Muscle of back (tissue), 11 donors: ENCODE measurements around the gene APOBEC3G. TPM values are rescaled to one million over a fixed set of nuclear protein-coding genes. Genes with fewer than 3 reads are reported as not detected.

Source experiments
- DNase-seq, 3 donors: peaks; one replicate each; pipeline versions ENCODE4 v3.0.0 to v3.0.0-alpha.2; 2013
- polyA plus RNA-seq, 10 donors: library from polyadenylated mRNA; unstranded; fragments of 120-200 nt; gene quantifications; one replicate each; pipeline ENCODE4 v1.2.1, GENCODE V29; 2013; ENCODE audit not compliant: insufficient read length in 10 of 10

The APOBEC3G gene
- polyA plus RNA-seq, 10 donors = 2.3 to 6.5 (median 3.9) TPM

DNA sequence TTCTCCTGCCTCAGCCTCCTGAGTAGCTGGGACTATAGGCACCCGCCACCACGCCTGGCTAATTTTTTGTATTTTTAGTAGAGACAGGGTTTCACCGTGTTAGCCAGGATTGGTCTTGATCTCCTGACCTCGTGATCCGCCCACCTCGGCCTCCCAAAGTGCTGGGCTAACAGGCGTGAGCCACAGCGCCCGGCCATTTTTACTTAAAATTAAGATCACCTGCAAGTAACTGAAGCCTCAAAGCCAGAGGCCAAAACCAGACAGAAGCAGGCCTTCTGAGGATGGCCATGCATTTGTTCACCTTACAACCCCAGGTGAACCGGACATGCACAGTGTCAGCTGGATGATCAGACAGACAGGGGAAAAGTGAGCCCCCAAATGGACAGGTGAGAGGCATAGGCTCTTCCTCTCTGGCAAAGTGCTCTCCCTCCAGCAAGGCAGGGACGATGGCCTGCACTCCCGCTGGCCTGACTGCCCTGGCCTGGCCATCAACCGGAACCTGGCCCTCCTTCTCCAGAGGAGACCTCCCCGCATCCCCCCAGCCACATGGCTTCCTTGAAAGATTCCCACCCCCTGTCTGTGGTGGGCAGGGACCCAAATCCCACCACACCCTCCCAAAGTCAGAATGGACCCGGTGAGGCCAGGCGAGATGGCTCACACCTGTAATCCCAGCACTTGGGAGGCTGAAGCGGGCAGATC lies 45.8 kb downstream of the APOBEC3G start:
- no peak for DNase-seq

DNA sequence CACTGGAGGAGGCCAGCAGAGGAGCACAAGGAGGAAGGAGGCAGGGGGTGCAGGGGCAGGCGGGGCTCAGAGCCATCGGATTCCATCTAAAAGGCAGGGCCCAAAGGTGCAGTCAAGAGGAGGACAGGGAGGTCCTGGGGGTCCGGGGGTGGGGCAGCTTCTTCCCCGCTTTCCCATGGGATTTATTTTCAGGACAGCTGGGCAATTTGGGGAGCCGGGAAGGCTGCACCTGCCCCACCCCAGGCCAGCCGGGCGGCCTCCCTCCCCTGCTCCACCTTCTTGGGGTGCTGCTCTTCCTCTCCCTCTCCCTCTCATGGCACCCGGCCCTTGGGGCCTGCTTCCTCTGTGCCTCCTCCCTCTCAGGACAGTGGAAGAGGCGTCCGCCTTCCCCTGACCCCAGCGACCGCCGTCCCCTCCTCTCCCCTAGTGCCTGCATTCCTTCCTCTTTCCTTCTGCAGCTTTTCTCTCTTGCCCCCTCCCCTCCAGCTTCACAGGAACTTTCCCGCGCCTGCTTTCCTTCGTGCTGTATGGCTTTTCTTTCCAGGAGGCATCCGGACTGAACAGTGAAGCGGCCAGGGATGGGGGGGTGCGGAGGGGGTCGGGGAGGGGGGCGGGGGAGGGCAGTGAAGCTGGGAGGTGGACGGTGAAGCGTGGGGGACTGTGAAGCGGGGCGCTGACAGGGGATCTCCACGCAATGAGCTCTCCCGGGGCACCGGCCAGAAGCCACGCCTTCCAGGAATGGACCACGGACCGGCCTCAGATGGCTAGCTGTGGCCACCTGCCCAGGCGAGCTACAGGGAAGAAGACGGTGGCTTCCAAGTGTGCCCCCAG lies 46.9 kb downstream of the APOBEC3G start:
- no peak for DNase-seq

DNA sequence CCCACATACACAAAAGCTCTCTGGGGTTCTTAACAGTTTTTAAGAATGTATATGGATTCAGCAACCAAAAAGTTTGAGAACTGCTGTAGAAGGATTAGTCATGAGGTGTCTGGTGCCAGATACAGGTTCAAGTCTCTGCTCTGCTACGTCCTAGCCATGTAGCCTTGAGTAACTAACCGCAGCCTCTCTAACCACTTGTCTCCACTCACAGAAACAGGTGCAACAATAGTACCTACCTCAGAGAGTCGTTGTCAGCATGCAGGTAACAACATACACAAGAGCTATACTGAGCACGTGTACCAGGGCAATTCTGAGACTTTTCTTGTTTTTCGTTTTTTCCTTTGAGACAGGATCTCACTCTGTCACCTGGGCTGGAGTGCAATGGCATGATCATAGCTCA lies 48.5 kb downstream of the APOBEC3G start:
- no peak for DNase-seq

DNA sequence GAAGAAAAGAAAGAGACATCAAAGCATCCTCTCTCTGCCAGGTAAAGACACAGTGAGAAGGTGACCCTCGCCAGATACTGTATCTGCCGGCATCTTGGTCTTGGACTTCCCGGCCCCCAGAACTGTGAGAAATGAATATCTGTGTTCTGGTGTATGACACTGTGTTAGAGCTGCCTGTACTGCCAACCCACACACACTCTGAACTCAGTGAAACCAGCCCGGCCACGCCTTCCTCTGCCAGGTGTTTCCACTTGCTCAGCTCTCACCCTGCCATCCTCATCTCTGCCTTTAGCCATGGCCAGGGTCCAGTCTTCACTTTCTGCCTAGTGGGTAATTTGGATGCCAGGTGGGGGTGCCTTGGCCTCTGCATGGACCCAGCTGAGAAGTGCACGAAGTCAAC lies 51.4 kb downstream of the APOBEC3G start:
- no peak for DNase-seq

DNA sequence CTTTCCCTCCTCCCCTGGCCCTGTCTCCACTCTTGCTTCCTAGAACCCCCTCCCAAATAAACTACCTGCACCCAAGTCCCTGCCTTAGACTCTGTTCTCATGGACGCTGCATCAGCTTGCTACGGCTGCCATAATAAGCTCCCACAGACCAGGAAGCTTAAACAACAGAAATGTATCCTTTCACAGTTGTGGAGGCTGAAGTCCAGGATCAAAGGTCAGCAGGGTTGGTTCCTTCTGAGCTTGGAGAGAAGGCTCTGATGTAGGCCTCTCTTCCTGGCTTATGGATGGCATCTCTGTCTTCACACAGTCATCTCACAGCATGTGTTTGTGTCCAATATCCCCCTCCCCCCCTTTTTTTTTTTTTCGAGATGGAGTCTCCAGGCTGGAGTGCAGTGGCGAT lies 52.0 kb downstream of the APOBEC3G start:
- DNase-seq = no peak

DNA sequence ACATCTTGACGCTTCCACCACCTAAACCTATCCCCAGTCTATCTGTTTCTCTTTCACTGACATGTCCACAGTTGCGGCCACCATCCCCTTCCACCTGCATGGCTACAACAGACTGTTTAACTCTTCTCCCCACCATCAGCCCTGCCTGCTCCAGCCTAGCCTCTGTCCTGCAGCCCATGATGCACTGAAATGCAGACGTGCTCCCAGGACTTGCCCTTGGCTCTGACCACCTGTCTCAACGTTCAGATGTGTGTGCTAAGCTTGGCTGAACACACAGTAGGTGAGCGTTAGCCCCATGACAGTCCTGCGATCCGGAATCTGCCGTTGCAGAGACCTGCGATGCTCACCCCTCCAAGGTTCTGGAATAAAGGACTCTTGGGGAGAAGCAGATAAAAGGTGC lies 52.7 kb downstream of the APOBEC3G start:
- no peak for DNase-seq

DNA sequence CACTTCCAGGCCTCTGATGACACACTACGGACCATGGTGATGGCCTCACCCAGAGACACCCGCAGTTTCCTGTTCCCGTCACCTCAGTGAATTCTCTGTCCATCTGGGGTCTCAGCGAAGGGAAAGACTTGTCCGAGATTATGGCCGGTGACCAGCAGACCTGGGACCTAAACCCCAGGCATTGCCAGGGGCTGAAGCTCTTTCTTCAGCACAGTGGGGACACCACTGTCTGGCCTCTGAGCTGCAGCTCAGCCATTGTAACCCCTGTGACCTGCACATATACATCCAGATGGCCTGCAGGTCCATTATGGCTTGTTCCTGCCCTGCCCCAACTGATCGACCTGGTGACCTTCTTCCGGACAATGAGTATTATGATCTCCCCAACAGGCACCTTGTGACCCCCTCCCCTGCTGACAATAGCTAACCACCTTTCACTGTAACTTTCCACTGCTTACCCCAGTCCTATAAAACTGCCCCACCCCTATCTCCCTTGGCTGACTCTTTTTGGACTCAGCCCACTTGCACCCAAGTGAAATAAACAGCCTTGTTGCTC lies 53.2 kb downstream of the APOBEC3G start:
- no peak for DNase-seq

DNA sequence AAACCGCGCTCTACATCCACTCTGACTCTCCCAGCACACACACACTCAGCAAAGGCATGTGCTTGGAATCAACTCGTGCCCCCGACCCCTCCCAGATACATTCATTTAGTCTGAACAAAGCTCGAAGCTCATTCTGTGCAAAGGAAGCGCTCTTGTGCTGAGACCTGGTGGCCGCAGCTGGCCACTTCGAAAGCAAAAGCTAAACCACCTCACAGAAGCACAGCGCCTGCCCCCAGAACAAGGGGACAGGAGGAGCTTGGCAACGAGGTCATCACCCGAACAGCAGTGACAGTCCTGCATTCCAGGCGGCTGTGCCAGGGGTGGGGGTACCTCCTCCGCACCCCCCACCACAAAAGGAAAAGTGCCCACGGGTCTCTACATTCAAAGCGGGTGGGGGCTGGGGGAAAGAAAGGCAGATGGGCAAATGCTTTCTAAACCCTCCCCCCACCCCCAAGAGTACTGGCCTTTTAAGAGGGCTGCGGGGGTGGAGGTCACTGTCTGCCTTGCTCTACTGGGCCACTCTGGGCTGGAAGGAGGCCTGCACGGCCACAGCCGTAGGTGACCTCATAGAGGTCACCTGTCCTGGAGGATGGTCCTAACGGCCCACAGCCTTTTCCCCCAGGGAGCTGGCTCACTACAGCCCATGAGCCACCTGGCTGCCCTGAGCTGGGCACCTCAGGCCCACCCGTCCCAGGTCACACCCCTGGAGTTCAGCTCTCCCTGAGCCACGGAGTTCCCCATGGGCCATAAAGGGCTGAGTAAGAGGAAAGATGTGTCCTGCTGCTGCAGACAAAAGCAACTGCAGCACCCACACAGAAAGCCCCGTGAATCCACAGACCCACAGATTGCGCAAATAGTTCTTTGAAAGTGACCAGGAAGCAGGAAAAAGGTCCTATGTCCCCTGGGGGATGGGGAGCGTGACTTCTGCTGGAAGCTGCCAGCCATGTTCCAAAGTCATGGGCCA lies 54.1 kb downstream of the APOBEC3G start:
- DNase-seq = no peak

DNA sequence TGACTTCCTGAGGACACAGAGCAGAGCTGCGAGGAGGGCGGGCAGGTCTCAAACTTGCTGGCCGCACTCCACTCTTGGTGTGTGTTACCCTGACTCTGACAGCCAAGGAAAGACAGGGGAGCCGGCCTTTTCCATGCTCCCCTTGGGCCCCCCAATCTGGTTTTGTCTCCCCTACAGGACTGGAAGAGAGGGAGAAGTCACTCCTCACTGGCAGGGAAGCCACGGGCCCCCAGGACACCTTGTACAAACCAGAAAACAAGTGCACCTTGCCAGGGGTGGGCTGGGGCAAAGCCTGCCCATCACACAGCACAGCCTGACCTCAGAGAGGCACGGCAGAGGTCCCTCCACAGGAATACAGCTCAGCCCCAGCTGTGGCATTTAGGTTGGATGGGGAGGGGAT lies 55.2 kb downstream of the APOBEC3G start:
- no peak for DNase-seq

DNA sequence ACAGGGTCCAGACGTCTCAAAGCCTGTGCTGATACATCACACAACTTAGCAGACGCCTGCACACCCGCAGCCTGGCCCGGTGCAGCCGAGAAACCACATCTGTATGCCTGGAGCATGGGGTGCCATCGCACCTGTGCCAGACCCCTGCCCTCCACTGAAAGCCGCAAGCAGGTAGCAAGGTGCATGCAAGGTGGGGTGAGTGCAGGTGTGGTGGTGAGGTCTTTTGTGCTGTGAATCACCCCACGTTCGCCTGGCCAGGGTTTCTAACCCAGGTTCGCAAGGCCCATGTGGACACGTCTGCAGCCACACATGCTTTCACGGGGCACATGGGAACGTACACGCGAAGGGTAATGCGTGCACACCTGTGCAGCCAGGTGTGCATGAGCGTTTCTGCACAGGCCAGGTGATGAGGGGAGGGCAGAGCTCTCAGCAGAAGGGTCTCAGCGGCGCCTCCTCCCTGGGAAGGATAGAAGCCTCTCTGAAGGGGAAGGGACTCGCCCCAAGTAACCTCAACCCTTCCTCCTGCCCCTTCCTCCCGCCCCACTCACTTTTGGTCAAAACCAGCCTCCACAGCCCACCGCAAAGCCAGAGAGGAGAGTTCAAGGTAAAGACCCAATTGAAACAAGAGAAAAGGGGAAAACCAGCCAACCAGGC lies 55.9 kb downstream of the APOBEC3G start:
- no peak for DNase-seq

DNA sequence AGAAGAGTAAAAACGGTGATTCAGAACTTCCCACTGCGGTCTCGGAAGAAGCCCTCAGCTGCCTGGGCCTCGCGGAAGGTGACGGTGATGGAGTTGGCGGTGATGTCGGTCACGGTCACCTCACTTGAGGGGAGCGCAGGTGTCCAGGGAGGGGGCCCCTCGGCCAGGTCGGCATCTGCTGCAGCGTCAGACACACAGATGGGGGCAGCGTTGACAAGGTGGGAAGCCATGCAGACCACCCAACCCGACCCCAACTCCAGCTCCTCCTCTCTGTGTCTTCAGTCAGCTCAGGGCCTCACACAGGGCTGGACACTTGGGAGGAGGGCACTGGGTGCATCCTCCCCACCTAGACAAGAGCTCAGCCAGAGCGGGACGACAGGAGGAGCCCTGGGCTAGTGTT lies 56.8 kb downstream of the APOBEC3G start:
- no peak for DNase-seq

DNA sequence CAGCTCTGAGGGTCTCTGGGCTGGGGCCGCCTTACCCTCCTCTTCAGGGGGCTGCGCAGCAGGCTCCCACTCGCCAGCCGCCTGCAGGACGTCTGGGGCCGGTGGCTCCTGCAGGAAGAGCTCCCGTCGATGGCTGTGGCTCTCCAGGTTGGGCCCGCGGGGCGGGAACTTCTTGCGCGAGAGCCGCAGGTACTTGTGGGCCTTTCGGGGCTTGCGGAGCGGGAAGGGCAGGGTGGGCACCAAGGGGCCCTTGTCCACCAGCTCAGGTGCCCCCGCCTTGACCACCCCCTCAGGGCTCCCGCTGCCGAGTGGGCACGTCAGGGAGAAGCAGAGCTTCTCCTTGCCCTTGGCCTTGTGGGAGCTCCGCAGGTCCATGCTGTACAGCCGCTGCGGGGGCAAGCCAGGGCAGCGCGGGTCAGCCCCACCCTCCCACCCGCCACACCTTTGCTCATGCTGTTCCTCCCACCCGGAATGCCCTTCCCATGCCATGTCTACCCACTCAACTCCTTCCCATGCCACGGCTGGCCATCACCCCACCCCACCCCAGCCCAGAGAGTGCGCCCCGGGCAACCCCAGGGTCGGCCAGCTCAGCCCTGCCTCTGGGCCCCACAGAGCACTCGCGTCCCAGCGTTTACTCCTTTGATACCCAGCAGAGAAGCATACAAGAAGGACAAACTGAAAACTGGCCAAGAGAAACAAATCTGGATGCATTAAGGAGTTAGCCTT lies 57.5 kb downstream of the APOBEC3G start:
- no peak for DNase-seq

DNA sequence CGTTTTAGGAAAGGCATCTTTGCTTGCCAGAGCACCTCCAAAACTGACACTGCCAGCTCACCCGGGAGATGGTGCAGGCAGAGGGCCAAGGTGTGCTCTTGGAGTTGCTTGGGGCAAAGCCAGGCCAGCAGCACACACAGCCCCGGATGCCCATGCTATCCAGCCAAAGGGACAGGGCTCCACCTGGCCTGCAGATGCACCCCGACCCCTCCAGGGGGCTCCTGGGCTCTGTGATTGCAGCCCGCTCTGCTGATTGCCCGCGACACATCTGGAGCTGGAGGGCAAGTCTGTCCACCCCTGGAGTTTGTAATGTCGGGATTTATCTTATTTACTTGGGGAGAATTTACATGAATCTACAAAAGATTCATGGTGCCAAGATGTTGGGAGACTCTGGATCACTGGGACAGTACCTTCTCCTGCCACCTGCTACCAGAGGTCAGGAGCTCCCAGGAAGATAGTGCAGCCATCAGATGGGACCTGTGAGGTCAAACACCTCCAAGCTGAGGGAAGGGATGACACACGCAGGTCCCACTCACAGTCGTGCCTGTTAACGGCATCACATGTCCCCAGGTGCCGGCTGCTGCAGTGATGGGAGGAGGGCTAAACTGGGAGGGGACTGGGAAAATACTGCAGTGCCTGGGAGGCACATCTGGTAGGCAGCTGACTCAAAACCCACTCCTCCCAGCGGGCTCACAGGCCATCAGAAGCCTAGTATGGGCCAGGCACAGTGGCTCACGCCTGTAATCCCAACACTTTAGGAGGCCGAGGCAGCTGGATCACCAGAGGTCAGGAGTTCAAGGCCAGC lies 58.2 kb downstream of the APOBEC3G start:
- DNase-seq = peak in 1 of 3 donors; percentile 51

DNA sequence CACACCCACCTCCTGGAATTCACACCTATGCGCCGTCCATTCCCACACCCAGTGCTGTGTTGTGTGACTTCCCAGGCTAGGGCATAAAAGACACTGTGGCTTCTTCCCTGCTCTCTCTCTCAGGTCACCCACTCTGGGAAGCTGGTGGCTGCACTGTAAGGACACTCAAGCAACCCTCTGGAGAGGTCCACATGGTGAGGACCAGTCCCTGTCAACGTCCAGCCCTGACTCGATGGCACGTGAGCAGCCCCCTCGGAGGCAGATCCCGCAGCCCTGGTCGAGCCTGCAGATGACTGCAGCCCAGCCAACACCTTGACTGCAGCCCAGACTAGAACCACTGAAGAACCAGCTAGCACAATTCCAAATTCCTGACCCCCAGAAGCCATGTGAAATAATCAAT lies 59.2 kb downstream of the APOBEC3G start:
- DNase-seq = no peak

Other genes starting within 250 kb of the APOBEC3G start
- 1 to 10 TPM; 4.0 to 6.4 (median 4.9) TPM for gene NPTXR, start 233.2 kb upstream of the APOBEC3G start, polyA plus RNA-seq
- 10 to 100 TPM; 21.8 to 49.6 (median 30.8) TPM for gene CBX6, start 205.1 kb upstream of the APOBEC3G start, polyA plus RNA-seq
- 1 to 10 TPM in 2 of 10 donors, under 1 TPM in 3, not detected in 5; 0.26 to 2.1 (median 0.70) TPM for gene APOBEC3A, start 119.7 kb upstream of the APOBEC3G start, polyA plus RNA-seq
- gene APOBEC3B, start 94.9 kb upstream of the APOBEC3G start, polyA plus RNA-seq = 1 to 10 TPM in 8 of 10 donors, under 1 TPM in 2; 0.77 to 5.8 (median 3.8) TPM
- gene APOBEC3C, start 63.0 kb upstream of the APOBEC3G start, polyA plus RNA-seq = 1 to 10 TPM; 4.4 to 8.3 (median 6.4) TPM
- gene APOBEC3D, start 56.1 kb upstream of the APOBEC3G start, polyA plus RNA-seq = 1 to 10 TPM in 4 of 10 donors, under 1 TPM in 6; 0.21 to 1.7 (median 0.88) TPM
- gene APOBEC3F, start 36.4 kb upstream of the APOBEC3G start, polyA plus RNA-seq = 1 to 10 TPM; 1.8 to 4.4 (median 3.1) TPM
- under 1 TPM in 1 of 10 donors, not detected in 9; 0.33 TPM for gene APOBEC3H, start 20.0 kb downstream of the APOBEC3G start, polyA plus RNA-seq
- gene CBX7, start 75.4 kb downstream of the APOBEC3G start, polyA plus RNA-seq = 1 to 10 TPM; 2.7 to 4.9 (median 3.6) TPM
- gene PDGFB, start 167.7 kb downstream of the APOBEC3G start, polyA plus RNA-seq = 10 to 100 TPM; 14.6 to 23.9 (median 16.9) TPM
- gene RPL3, start 242.3 kb downstream of the APOBEC3G start, polyA plus RNA-seq = 1,000 to 10,000 TPM; 1,869 to 3,670 (median 2,846) TPM